MCF 10A (cell line): ENCODE measurements around the gene TCP11L1. TPM values are rescaled to one million over a fixed set of nuclear protein-coding genes. Genes with fewer than 3 reads are reported as not detected.
"Not testable (repeated sequence)": the region's sequence is repeated elsewhere in the genome, so short reads cannot be mapped to it uniquely, and the experiment has no call there.

Source experiments
- BruUV-seq: library from RNA; stranded (reverse); fragments of 400-500 nt; replicated peaks from 2 replicates; lab custom pipeline; 2021; lab: Mats Ljungman, UMichigan
- CTCF ChIA-PET: fragments of 300-600 bp; sonication (Branson Sonifier 250); formaldehyde crosslinking; extraction: SDS; loops from one replicate; lab custom pipeline; 2021; ENCODE audit warnings: antibody characterized with exemption, inconsistent platforms; lab: Yijun Ruan, JAX
- POLR2A ChIA-PET: fragments of 300-600, 350-650 bp; sonication (Branson Sonifier 250); formaldehyde crosslinking; extraction: SDS; loops from one replicate; lab custom pipeline; 2020; ENCODE audit warnings: antibody characterized with exemption, inconsistent platforms; lab: Yijun Ruan, JAX
- DNase-seq: peaks from one replicate; pipeline ENCODE4 v3.0.0-alpha.2; 2018; ENCODE audit not compliant: unreplicated experiment
- H3K27ac Mint-ChIP-seq: one replicate; pipeline ENCODE4 v1.8.0; 2022; ENCODE audit warnings: mild to moderate bottlenecking, low read depth, mixed read lengths; ENCODE audit not compliant: unreplicated experiment
- H3K27me3 Mint-ChIP-seq: one replicate; pipeline ENCODE4 v1.8.0; 2022; ENCODE audit warnings: mixed read lengths; ENCODE audit not compliant: insufficient read depth, unreplicated experiment
- H3K36me3 Mint-ChIP-seq: one replicate; pipeline ENCODE4 v1.8.0; 2022; ENCODE audit warnings: mild to moderate bottlenecking, moderate library complexity, mixed read lengths; ENCODE audit not compliant: insufficient read depth, unreplicated experiment
- H3K4me1 Mint-ChIP-seq: one replicate; pipeline ENCODE4 v1.8.0; 2022; ENCODE audit warnings: mixed read lengths; ENCODE audit not compliant: insufficient read depth, unreplicated experiment
- H3K4me3 Mint-ChIP-seq: one replicate; pipeline ENCODE4 v1.8.0; 2022; ENCODE audit warnings: mild to moderate bottlenecking, moderate library complexity, mixed read lengths; ENCODE audit not compliant: unreplicated experiment
- H3K9me3 Mint-ChIP-seq: one replicate; pipeline ENCODE4 v1.8.0; 2022; ENCODE audit warnings: mixed read lengths; ENCODE audit not compliant: unreplicated experiment
- CTCF ChIP-seq: fragments of 200-600 bp; IDR thresholded peaks from one replicate; pipeline ENCODE4 v1.8.0; 2022; ENCODE audit warnings: antibody characterized with exemption, mild to moderate bottlenecking; ENCODE audit not compliant: unreplicated experiment
- intact Hi-C: fragments of 100-400 bp; cut with micrococcal nuclease; formaldehyde crosslinking; loops from 2 replicates; pipeline ENCODE4 v1.14.1; 2022
- total RNA-seq: library from RNA; stranded (reverse); gene quantifications from 2 replicates; pipeline ENCODE4 v1.2.3, GENCODE V29; 2022

The TCP11L1 gene
- total RNA-seq, 1 experiment from 2014 or later, result 25.8 TPM

- no peak for TF ChIP-seq CTCF
- no peak overlapping the region for H3K27ac Mint-ChIP-seq
- ChIA-PET POLR2A (interaction anchor here (5.5 kb wide), 1 partner anchor 11 kb away, joined by 44 read pairs; the partner anchor contains the start of gene TCP11L1), CTCF (interaction anchor here (1.1 to 1.4 kb wide), 2 partner anchors 10 to 38 kb away, joined by 6 to 8 read pairs; no protein-coding TSS in a partner anchor)
- H3K4me3 Mint-ChIP-seq, result no peak overlapping the region
- no peak for DNase-seq
- BruUV-seq, result no TSS peak
- H3K9me3 Mint-ChIP-seq, result no peaks in the 10 kb centered on the region
- peaks cover 12% of the 10 kb centered on the region for H3K36me3 Mint-ChIP-seq
- intact Hi-C loops, result no loop called here
- H3K27me3 Mint-ChIP-seq, result no peaks in the 10 kb centered on the region
- peaks cover 5% of the 10 kb centered on the region for H3K4me1 Mint-ChIP-seq
These were observed 10.8 kb upstream of the TCP11L1 start for GRCh38 chr11:33028537-33028914.

GRCh38 chr11:33029218-33029617, 10.2 kb upstream of the TCP11L1 start:
- DNase-seq, intact Hi-C loops, H3K4me3 Mint-ChIP-seq, BruUV-seq, H3K27me3 Mint-ChIP-seq, H3K9me3 Mint-ChIP-seq, H3K4me1 Mint-ChIP-seq, H3K27ac Mint-ChIP-seq: not testable (repeated sequence)
- ChIA-PET CTCF (interaction anchor here (0.9 to 1.1 kb wide), 2 partner anchors 9 to 34 kb away, joined by 5 to 6 read pairs; no protein-coding TSS in a partner anchor), POLR2A (interaction anchor here (5.5 kb wide), 1 partner anchor 10 kb away, joined by 44 read pairs; the partner anchor contains the start of gene TCP11L1)
- H3K36me3 Mint-ChIP-seq, result peaks cover 12% of the 10 kb centered on the region

GRCh38 chr11:33033493-33033892, 5.9 kb upstream of the TCP11L1 start:
- CTCF ChIA-PET, result interaction anchor here (1.0 kb wide), 1 partner anchor 29 kb away, joined by 4 read pairs; no protein-coding TSS in a partner anchor
- intact Hi-C loops, result no loop called here
- POLR2A ChIA-PET, result interaction anchor here (0.8 to 2.7 kb wide), 3 partner anchors 13 to 139 kb away, joined by 3 to 15 read pairs (median 6); partner anchors contain the start of gene DEPDC7
- no peaks in the 10 kb centered on the region for H3K27me3 Mint-ChIP-seq
- no peak overlapping the region for H3K27ac Mint-ChIP-seq
- TF ChIP-seq CTCF, result no peak
- no peak overlapping the region for H3K4me3 Mint-ChIP-seq
- DNase-seq, result no peak
- BruUV-seq, result no TSS peak
- H3K36me3 Mint-ChIP-seq, result peaks cover 8% of the 10 kb centered on the region
- H3K4me1 Mint-ChIP-seq, result no peaks in the 10 kb centered on the region
- H3K9me3 Mint-ChIP-seq, result no peaks in the 10 kb centered on the region

GRCh38 chr11:33035011-33035410, 4.4 kb upstream of the TCP11L1 start:
- Mint-ChIP-seq H3K4me1 (no peaks in the 10 kb centered on the region), H3K36me3 (peaks cover 6% of the 10 kb centered on the region), H3K27ac (no peak overlapping the region), H3K27me3 (no peaks in the 10 kb centered on the region), H3K4me3 (no peak overlapping the region), H3K9me3 (no peaks in the 10 kb centered on the region)
- intact Hi-C loops, result no loop called here
- ChIA-PET CTCF (interaction anchor here (0.6 to 1.0 kb wide), 2 partner anchors 30 to 210 kb away, joined by 4 to 5 read pairs; no protein-coding TSS in a partner anchor), POLR2A (interaction anchor here (0.6 to 1.1 kb wide), 4 partner anchors 9 to 126 kb away, joined by 3 to 4 read pairs (median 3); partner anchors contain the start of gene CSTF3)
- no TSS peak for BruUV-seq
- no peak for TF ChIP-seq CTCF
- DNase-seq, result no peak
